ENCODE results near the gene SUMO2.
"Not testable (repeated sequence)": the region's sequence is repeated elsewhere in the genome, so short reads cannot be mapped to it uniquely, and the experiment has no call there.

SUMO2 gene

DNA sequence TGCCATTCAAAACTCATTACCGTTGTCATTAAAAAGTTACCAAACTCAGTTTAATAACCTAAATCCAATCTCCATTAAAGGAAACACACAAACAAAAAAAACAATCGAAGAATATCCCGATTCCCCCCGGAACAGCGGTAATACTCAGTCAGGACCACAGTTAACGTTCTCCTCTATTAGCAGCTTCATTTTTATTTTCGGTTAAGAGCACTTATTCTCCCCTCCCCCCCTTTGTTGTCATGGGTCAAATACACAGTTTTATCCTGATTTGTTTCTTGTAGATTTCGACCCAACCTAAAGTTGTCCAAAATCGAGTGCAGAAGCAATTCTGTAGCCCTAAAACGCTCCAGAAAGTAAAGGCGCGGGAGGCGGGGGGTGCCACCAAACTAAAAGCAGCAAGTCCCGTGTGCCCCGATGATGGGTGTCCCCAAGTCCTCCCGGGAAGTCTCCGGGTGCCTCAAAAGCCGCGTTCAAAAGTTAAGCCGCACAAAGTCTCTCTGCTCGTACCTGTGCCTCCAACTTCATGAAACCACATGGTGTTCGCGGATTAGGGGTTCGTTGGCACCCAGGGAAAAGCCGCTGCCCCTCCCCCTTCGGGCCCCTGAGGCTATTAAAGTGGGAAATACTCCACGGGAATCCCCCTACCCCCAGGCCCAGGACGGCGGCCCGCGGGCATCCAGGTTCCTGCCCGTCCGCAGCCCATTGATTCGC, 996 bp downstream of the SUMO2 start:
- DNase-seq (ENCODE audit: low read depth in 2 of 2, low spot score in 1 of 2): peak in 1 of 2 donors; percentile 11

DNA sequence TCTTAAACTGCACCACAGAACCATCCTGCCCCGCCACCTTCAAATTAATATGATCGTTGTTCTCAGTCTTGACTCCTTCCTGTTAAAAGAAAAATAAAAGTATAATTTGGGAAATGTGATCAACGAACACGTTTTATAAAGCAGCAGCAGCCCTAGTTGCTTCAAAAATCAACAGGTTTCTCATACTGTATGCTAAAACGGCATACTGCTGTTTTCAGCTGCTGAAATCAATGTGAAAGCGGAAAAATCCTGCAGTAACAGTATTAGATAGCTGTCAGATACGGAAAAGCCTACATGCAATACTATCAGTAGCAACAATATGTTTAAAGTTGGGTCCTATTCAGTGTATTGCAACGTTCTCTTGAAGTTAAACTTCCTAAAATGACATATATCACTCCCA, 1.6 kb downstream of the SUMO2 start:
- DNase-seq (ENCODE audit: low read depth in 2 of 2, low spot score in 1 of 2): no peak

DNA sequence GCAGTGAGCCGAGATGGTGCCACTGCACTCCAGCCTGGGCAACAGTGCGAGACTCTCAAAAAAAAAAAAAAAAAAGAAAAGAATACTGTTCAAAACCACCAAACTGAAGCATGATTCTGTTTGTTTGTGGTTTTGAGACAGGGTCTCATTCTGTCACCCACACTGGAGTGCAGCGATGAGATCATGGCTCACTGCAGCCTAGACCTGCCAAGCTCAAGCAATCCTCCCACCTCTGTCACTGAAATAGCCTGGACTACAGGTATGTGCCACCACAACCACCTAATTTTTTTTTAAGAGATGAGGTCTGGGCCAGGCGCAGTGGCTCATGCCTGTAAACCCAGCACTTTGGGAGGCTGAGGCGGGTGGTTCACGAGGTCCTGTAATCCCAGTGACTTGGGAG, 4.3 kb downstream of the SUMO2 start:
- no peak for DNase-seq (ENCODE audit: low read depth in 2 of 2, low spot score in 1 of 2)

DNA sequence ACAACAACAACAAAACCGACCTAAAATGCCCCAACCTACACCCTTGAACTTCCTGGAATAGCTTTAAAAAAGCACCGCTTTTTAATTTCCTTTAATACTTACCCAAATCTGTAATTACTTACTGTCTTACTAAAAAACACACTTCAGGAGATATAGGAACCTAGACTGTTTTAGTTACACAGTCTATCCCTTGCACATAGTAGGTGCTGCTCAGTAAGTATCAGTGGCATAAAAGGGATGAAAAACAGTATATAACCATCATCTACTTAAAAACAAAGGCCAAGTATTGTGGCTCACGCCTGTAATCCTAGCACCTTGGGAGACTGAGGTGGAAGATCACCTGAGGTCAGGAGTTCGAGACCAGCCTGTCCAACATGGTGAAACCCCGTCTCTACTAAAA, 6.1 kb downstream of the SUMO2 start:
- no peak for DNase-seq (ENCODE audit: low read depth in 2 of 2, low spot score in 1 of 2)

DNA sequence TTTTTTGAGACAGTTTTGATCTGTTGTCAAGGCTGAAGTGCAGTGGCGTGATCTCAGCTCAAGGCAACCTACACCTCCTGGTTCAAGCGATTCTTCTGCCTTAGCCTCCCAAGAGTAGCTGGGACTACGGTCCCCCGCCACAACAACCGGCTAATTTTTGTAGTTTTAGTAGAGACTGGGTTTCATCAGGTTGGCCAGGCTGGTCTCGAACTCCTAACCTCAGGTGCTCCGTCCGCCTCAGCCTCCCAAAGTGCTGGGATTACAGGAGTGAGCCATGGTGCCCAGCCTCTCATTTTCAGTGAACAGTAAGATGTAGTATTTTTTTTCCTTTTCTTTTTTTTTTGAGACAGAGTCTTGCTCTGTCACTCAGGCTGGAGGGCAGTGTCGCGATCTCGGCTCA, 7.8 kb downstream of the SUMO2 start:
- DNase-seq (ENCODE audit: low read depth in 2 of 2, low spot score in 1 of 2): no peak

DNA sequence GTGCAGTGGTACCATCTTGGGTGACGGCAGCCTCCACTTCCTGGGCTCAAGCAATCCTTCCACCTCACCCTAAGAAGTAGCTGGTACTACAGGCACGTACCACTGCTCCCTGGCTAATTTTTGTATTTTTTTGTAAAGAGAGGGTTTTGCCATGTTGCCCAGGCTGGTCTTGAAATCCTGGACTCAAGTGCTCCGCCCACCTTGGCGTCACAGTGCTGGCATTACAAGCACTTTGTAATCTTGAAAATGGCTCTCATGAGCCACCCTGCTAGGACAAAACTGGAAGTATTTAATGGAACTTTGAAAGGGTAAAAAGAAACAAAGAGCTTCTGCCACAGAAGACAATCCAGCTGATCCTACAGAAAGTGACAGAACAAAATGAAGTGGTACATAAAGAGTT, 9.2 kb downstream of the SUMO2 start:
- no peak for DNase-seq (ENCODE audit: low read depth in 2 of 2, low spot score in 1 of 2)

DNA sequence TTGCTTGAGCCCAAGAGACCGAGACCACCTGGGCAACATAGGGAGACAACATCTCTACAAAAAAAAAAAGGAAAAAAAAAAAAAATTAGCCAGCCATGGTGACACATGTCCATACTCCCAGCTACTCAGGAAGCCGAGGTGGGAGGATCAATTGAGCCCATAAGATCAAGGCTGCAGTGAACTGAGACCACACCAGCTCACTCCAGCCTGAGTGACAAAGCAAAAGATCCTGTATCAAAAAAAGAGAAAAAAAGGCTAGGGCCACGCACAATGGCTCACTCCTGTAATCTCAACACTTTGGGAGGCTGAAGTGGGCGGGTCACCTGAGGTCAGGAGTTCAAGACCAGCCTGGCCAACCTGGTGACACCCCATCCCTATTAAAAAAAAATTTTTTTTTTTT, 13.8 kb downstream of the SUMO2 start:
- no peak for DNase-seq (ENCODE audit: low read depth in 2 of 2, low spot score in 1 of 2)

DNA sequence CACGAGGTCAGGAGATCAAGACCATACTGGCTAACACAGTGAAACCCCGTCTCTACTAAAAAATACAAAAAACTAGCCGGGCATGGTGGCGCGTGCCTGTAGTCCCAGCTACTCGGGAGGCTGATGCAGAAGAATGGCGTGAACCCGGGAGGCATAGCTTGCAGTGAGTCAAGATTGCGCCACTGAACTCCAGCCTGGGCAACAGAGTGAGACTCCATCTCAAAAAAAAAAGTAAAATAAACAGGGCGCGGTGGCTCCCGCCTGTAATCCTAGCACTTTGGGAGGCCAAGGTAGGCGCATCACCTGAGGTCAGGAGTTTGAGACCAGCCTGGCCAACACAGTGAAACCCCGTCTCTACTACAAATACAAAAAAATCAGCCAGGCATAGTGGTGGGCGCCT, 18.2 kb downstream of the SUMO2 start:
- not testable (repeated sequence) for DNase-seq (ENCODE audit: low read depth in 2 of 2, low spot score in 1 of 2)

DNA sequence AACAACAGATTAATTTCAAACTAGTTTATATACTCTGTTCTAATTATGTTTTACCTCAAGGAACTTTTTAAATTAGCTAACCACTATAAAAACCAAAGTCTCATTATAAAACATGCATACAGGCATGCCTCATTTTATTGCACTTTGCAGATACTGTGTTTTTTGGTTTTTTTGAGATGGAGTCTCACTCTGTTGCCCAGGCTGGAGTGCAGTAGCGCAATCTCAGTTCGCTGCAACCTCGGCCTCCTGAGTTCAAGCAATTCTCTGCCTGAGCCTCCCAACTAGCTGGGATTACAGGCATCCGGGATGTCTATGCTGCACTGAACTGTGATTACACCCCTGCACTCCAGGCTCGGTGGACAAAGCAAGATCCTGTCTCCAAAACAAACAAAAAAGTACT, 19.7 kb downstream of the SUMO2 start:
- DNase-seq (ENCODE audit: low read depth in 2 of 2, low spot score in 1 of 2): no peak

DNA sequence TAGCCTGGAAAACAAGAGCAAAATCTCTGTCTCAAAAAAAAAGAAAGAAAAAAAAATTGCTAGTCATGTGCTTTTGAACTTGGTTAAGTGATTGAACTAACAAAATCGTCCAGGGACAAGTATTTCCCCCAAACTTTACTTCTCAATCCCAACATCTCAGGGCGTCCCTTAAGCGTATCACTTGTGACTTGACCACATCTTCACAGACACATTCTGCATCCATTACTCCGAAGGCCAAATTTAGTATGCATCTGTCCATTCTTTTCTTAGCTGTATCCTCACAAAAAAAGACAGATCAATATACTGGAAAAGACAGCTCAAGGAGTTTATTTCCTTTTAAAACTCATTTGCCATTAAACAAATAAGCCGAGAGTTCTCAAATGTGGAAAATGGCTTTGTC, 22.5 kb downstream of the SUMO2 start:
- DNase-seq (ENCODE audit: low read depth in 2 of 2, low spot score in 1 of 2): no peak

DNA sequence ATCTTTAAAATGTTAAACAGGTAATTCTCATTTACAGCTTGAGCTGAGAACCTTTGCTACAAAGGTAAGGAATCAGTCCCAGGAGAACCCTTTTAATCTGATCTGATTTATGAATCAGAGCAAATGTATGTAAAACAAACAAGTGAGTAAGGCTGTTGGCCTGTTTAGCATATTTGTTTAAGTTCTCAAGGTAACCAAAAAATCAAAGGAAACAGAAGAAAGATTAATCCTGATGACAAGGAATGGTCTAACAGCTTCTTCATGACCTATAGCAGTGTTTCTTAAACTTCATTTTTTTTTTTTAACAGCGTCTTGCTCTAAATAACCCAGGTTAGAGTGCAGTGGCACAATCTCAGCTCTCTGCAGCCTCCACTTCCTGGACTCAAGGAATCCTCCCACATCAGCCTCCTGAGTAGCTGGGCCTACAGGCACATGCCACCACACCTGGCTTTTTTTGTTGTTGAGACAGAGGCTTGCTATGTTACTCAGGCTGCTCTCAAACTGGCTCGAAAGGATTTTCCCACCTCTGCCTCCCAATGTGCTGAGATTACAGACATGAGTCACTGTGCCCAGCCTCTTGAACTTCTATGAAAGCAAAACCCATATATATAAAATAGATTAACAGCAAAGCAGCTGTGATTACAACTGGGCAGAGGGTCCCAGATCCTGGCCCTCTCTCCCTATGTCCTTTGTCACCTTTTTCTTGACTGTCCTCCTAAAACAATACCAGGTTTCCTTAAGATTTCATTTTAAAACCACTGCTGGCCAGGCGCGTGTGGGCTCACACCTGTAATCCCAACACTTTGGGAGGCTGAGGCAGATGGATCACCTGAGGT, 23.3 kb downstream of the SUMO2 start:
- no peak for DNase-seq (ENCODE audit: low read depth in 2 of 2, low spot score in 1 of 2)

DNA sequence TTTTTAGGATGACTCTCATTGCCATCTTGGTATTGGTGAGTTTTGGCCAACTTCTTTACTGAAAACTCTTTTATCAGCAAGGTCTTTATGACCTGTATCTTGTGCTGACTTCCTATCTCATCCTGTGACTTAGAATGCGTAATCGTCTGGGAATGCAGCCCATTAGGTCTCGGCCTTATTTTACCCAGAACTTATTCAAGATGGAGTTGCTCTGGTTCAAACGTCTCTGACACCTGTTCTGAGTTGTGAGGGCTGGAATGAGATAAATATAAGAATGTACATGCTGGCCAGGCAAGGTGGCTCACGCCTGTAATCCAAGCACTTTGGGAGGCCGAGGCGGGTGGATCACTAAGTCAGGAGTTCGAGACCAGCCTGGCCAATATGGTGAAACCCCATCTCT, 24.3 kb downstream of the SUMO2 start:
- not testable (repeated sequence) for DNase-seq (ENCODE audit: low read depth in 2 of 2, low spot score in 1 of 2)

DNA sequence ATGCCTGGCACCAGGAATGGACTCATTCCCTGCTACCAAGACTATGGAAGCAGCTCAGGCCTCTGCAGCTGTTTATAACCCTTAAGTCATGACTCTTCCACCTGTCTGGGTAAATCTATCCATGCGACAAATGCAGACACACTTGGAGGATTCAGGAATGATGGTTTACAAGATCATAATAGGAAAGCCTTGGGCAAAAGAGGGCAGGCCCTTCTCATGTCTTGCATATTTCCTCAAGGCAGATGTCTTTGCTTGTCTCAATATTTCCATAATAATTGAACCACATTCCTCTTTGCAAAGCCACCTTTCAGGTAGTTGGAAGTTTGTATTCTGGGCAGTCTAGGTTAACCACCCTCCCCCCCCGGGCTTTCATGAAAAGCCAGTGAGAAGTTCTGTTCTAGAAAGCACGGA, 27.6 kb downstream of the SUMO2 start:
- no peak for DNase-seq (ENCODE audit: low read depth in 2 of 2, low spot score in 1 of 2)

DNA sequence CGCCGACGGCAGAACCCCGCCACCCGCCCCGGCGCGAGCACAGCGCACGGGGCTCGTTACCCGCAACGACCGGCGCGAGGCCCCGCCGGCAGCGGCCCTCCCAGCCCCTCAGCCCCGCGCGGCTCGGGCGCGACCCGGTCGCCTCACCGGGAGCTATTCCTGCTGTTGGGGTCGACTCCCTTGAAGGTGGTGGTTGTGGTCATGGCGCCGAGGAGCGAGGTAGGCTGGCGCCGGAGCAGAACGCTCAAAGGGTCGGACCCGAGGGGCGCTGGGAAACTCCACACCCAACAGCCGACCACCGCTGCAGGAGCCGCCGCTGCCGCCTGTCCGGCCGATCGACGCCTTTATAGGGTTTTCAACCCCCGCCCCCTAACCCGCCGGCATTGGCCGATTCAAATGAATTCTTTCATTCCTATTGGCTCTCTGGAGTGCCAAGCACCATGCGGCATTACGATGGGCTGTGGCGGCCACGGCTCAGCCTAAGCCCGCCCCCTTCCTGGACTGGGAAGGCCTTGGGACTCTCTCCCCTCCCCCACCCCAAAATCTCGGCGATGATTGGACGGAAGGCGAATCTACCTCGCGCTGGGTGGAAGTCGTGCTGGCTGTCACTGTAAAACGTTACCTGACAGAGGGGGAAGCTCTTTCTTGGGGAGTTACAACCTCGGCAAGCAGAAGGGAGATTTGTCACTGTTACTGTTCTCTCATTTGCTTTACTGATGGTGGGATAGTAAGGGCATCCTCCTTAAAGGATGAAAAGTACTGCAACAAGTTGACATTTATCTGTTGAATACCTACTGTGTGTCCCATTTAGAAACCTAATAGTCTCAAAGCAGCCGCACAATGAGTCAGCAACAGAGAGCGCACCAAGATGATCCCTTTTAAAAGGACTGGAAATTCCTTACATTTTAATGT, 28.3 kb downstream of the SUMO2 start, which contains the start of gene JPT1:
Gene JPT1, minus strand, starts transcription at position 318 of the 912 bp plus-strand sequence. Its CDS starts 115 bp downstream, at position 203.
- peak; percentile 94 to 96 for DNase-seq (ENCODE audit: low read depth in 2 of 2, low spot score in 1 of 2)

DNA sequence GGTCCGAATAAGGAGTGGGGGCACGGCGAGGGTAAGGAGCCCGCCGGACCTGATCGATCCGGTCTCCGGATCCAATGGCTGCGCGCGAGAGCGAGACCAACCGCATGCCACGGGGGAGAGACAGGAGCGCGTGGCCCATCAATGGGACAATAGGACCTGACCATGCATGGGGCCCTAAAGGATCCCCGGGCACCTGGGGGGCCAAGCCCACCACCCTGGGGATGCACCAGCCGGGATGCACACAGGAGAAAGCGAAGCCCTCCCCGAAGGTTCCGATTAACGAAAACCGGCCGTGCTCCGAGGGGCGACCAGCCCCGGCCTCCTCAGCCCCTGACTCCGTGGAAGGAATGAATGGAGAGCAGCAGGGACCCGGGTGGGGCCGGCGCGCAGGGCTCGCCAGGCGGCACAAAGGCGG, 29.0 kb downstream of the SUMO2 start:
- DNase-seq (ENCODE audit: low read depth in 2 of 2, low spot score in 1 of 2): no peak

DNA sequence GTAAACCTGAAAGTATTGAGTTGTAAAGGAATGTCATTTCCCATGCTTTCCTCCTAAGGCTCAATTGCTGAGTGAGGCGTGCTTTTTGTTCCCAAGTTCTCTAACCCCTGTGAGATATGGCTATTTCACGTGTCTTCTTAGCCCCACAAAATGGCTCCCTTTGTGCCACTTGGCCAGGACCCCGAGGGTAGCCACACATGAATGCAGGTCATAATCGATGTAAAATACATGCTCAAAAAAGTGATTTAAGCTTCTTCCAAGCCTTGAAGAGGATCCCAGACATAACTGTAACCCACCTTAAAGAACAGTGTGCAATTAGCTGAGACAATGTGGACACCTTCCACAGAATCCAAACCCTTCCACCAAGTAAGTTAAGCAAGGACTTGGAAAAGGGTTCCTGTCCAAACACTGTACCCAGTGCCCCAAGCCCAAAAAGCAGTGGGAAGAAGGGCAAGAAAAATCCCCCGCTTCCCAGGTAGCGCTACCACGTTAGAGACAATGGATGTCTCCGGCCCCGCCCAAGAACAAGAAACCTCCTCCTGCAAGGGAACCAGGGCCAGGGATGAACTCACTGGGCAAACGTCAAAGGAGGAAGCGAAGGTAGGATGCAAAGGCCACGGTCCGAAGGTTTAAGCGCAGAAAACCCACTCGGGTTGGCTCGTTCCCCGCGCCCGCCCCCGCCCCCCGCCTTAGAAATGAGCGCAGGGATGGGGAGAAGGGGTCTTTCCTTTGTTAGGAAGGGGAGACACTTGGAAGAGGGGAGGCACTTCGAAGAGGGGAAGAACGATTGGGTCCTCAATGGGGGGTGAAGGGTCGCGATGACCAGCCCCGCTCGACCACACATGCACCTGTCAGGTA, 29.6 kb downstream of the SUMO2 start:
- no peak for DNase-seq (ENCODE audit: low read depth in 2 of 2, low spot score in 1 of 2)

DNA sequence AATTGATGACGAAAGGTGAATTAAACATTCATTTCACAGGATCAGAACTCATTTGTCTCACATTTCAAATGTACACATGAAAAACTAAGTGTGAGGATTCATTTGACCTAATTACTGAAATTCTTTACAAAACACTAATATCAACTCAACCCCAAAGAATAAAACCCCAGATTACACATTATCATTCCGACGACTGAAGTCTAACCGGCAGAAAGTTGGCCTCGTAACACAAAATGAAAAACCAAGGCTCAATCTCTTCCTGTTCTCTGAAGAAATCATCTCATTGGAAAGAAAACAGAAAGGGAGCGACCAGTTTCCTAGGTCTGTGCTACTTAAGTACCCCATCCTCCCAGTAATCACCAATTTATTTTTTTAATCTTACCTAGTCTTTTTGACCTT, 30.2 kb downstream of the SUMO2 start:
- no peak for DNase-seq (ENCODE audit: low read depth in 2 of 2, low spot score in 1 of 2)

DNA sequence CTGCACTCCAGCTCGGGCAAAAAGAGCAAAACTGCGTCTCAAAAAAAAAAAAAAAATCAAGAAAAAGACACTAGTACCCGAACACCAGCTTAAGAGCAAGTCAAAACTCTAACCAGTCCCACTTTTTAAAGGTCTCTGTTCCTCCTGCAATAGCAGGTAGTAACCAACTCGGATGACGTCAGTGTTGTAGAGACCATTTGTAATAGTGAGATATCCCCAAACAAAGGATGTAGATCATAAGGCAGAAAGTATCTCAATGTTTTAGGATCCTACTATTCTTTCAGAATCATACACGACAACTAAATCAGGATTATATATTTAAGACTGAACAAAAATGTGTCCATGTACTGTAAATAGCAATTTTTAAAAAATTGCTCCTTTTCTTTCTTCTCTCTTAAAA, 30.8 kb downstream of the SUMO2 start:
- no peak for DNase-seq (ENCODE audit: low read depth in 2 of 2, low spot score in 1 of 2)

DNA sequence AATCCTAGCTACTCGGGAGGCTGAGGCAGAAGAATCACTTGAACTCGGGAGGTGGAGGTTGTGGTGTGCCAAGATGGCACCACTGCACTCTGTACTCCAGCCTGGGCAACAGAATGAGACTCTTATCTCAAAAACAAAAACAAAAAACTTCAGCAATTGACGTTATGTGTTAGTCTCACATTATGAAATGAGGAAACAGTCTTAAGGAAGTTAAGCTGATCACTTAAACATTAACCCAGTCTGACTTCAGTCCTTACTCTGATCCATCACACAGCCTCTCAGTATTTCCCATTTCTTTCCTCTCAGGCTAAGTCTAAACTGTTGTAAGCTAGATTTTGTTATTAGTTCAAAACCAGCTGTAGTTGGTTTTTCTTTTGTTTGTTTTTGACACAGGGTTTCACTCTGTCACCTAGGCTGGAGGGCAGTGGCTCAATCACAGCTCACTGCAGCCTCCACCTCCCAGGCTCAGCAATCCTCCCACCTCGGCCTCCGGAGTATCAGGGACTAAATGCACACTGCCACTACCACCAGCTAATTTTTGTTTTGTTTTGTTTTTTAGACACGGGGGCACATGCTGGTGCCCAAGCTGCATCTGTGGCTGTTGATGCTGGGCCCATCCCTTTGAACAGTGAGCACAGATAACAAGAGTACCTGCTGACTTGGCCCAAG, 34.7 kb downstream of the SUMO2 start:
- DNase-seq (ENCODE audit: low read depth in 2 of 2, low spot score in 1 of 2): no peak

DNA sequence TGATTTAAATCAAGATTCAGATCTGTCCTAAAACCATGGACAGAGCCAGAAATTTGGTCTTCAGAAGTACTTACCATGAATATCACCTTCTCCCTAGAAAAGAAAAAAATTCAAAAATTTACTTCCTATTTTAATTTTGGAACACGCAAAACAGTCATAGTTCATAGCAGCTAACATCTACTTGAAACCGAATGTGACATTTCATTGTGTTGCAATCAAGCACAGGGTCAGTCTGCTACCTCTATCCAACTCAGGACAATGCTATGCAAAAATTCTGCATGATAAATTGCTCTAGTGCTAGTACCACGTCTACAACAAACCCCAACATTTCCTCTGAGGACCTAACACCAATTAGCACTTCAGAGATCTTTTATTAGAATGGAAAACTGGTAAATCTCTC, 36.2 kb downstream of the SUMO2 start:
- no peak for DNase-seq (ENCODE audit: low read depth in 2 of 2, low spot score in 1 of 2)
